ENCODE results near the gene NDUFV1.
"Not testable (repeated sequence)": the region's sequence is repeated elsewhere in the genome, so short reads cannot be mapped to it uniquely, and the experiment has no call there.

Gene NDUFV1

DNA sequence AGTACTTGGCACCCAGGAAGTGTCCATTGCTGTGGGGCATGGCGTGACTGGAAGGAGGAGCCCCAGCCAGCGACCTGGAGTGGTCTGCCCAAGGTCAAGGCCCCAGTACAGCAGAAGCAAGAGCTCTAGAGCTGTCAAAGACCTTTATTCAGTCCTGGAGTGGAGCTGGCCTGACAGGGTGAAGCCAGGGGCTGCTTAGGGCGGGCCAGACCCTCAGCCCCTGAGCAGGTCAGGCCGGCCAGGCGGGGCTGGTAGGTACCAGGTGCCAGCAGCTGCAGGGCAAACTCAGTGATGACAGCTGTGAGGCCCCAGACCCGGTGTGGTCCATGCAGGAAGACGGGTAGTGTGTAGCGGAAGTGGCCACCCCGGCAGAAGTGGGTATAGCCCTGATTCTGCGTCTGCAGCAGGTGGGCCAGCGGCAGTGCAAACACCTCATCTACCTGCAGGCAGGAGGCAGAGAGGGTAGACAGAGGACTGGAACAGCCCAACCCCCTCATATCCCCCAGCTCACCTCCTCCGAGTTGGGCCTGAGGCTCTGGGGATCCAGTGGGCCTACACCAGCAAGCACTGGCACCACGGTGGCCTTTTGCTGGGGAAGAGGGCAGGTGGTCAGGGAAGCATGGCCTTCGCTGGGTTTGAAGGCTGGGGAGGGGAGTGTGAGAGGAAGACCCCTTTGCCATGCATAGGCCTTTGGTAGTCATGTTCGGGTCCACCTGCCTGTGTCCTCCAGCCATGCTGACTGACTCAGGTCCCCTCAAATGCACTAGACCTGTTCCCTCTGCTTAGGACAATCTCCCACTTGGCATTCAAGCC is 21.3 kb downstream of the NDUFV1 start:
- DNase-seq: no peak

DNA sequence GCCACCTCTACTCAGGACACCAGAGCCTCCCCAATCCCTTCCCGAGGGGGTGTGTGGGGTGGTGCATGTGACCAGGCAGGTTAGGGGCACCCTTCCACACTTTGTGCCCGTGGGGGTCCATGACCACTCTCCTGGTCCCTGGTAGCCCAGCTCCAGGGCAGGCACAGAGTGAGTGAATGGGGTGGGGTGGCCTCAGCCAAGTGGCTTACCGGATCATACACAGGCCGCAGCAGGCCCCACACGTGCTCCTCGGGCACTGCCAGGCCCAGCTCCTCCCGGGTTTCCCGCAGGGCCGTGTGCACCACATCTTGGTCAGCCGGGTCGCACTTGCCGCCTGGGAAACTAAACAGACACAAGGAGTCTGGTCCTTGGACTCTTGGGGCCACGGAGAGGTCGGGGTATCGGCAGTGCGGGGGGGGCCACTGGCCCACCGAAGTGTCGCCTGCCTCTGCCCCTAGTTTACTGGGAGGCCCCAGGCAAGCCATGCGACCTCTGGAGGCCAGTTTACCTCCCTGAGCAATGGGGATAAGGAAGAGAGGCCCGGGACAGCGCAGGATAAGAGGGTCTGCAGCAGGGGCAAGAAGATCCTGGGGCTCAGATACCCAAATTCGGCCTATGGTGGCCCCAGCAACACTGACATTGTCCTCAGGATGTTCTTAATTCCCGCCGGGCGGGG is 22.1 kb downstream of the NDUFV1 start:
- no peak for DNase-seq

- peak; percentile 88 for DNase-seq
These were observed 22.9 kb downstream of the NDUFV1 start, which contains the start of gene NUDT8 for GRCh38 chr11:67629386-67630227. Gene NUDT8 (minus strand): TSS chr11:67629937. CDS start chr11:67629911, 26 bp downstream.

GRCh38 chr11:67630228-67630942 is 23.6 kb downstream of the NDUFV1 start:
- peak; percentile 96 for DNase-seq

GRCh38 chr11:67630943-67631331 is 24.2 kb downstream of the NDUFV1 start:
- DNase-seq: no peak

DNA sequence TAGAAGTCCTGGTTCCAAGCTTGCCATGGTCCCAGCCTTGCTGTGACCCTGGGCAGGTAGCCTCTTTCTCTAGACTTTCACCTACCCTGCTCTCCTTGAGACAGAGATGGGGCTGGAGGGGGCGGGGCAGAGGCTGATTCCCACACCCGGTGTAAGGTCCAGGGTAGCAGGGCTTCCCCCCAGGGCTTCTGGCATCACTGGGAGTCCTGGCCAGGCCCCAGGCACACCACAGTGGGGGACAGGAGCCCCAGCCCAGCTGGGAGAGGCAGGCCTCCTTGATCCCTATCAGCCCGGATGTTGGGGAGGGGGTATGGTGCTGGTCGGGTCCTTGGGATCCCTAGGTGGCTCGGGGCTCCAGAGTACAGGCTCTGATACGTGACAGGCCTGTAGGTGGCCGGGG is 24.7 kb downstream of the NDUFV1 start:
- no peak for DNase-seq

DNA sequence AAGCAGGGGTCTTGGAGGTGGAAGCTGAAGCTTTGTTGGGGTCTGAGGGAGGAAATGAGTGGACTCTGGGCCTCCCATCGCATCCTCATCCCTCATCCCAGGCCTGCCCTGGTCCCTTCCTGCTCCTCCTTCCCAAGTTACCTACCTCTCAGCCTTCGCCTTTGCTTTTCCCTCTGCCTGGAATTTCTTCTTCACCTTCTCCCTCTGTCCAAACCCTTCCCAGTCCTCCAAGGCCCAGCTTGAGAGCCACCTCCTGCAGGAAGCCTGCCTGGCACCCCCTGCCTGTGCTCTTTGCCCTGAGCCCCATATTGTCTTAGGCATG is 25.1 kb downstream of the NDUFV1 start:
- no peak for DNase-seq

- DNase-seq: no peak
These were observed 25.6 kb downstream of the NDUFV1 start for GRCh38 chr11:67632175-67632981.

DNA sequence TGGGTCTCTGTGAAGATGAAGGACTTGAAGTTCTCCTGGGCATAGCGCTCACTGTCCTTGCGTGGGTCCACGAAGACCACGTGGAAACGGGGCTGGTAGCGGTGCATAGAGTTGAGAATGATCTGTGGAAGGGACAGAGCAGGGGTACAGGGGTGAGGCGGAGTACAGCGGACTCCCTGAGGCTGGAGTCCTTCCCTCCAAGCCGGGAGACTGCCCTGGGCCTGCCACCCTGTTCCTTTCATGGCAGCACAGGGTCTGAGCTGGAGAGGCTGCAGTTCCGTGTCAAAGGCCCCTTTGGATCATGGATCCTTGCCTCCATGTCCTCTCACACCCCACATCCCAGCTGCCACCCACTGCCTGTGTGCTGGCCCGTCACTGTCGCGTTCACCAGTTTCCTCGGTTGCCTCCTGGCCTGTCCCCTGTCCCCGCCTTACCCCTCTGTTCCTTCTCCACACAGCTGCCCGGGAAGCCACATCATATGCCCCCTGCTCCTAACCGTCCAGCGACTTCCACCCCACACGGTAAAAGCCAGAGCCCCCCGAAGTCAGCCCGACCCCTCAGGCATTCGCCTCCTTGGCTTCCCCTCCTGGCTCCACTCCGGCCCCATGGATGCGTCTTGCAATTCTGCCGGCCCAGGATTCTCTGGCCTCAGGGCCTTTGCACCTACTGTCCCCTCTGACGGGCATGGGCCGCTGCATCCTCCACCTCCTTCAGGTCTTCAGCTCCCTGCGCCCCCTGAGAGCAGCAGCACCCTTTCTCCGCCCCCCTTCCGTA is 26.4 kb downstream of the NDUFV1 start:
- no peak for DNase-seq

GRCh38 chr11:67633758-67634365 is 27.1 kb downstream of the NDUFV1 start:
- DNase-seq: no peak

GRCh38 chr11:67634366-67635230 is 27.9 kb downstream of the NDUFV1 start:
- DNase-seq: no peak

GRCh38 chr11:67635231-67635521 is 28.4 kb downstream of the NDUFV1 start:
- no peak for DNase-seq

DNA sequence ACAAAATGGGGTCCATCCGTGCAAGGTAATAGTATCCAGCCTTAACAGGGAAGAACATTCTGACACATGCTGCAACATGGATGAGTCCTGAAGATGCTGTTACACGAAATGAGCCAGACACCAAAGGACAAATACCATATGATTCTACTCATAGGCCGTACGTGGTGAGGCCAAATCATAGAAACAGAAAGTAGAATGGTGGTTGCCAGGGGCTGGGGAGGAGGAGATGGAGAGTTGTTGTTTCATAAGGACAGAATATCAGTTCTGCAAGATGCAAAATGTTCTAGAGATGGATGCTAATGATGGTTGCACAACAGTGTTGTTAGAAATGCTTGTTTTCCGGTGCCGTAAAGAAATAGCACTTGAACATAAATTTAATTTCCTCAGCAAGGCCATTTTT is 30.2 kb downstream of the NDUFV1 start:
- no peak for DNase-seq

DNA sequence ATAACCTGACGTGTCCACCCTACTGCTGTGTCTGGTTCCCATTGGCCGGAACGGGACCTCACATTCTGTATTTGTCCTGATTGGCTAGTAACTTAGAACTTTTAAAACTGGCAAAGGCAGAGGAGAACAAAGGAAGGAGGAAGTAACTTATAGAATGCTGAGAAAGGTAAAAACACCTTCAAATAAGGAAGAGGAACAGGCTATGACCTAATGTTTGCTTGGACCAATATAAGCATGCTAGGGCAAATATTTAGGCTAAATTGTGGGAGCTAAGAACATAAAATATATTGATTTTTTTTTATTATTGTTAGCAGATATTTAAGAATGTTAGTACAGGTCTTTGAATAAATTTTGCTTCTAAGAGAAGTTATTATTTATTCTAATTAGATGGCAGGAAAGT is 30.7 kb downstream of the NDUFV1 start:
- DNase-seq: not testable (repeated sequence)

- DNase-seq: no peak
These were observed 32.0 kb downstream of the NDUFV1 start for GRCh38 chr11:67638535-67639437.

GRCh38 chr11:67639438-67639859 is 32.7 kb downstream of the NDUFV1 start, which contains the start of gene TBX10:
Gene TBX10 (minus strand): TSS chr11:67639763. CDS start chr11:67639472, 291 bp downstream.
- no peak for DNase-seq

GRCh38 chr11:67640021-67640757 is 33.5 kb downstream of the NDUFV1 start:
- DNase-seq: peak; percentile 70
